Keratinocyte (primary cell): Measurements from ENCODE around the gene CRTC1.

Source experiments
- CTCF ChIP-seq, 3 experiments: IDR thresholded peaks in 1 of 3; conservative IDR thresholded peaks in 1 of 3; optimal IDR thresholded peaks in 1 of 3; 2 replicates in 2 of 3; 3 replicates in 1 of 3; pipeline versions ENCODE3 to v1.5.1; 2011; ENCODE audit warnings: low read length in 3 of 3, mild to moderate bottlenecking in 3 of 3, moderate library complexity in 2 of 3, control low read depth in 1 of 3, inconsistent platforms in 1 of 3; ENCODE audit not compliant: insufficient read depth in 2 of 3; ENCODE audit errors: extremely low read depth in 1 of 3
- EZH2 ChIP-seq: IDR thresholded peaks from one replicate; pipeline ENCODE4 v1.6.1; 2012; ENCODE audit warnings: inconsistent platforms, mild to moderate bottlenecking, low read length, moderate library complexity

GRCh38 chr19:18670312-18670711 is 13.2 kb upstream of the CRTC1 start:
- TF ChIP-seq CTCF (optimal IDR thresholded peaks at IDR 0.05 in 1 of 3, IDR thresholded peaks at IDR 0.05 in 1 of 3, conservative IDR thresholded peaks at IDR 0.05 in 1 of 3; ENCODE audit: extremely low read depth in 1 of 3, insufficient read depth in 2 of 3, low read length in 3 of 3) (no peak), EZH2 (no peak)
